ENCODE data around the gene LAMTOR5. TPM values are rescaled to one million over a fixed set of nuclear protein-coding genes. Genes with fewer than 3 reads are reported as not detected.
"Not testable (repeated sequence)": the region's sequence is repeated elsewhere in the genome, so short reads cannot be mapped to it uniquely, and the experiment has no call there.

LAMTOR5 gene
- total RNA-seq, 2 experiments from 2014 or later = 109 to 123 TPM

DNA sequence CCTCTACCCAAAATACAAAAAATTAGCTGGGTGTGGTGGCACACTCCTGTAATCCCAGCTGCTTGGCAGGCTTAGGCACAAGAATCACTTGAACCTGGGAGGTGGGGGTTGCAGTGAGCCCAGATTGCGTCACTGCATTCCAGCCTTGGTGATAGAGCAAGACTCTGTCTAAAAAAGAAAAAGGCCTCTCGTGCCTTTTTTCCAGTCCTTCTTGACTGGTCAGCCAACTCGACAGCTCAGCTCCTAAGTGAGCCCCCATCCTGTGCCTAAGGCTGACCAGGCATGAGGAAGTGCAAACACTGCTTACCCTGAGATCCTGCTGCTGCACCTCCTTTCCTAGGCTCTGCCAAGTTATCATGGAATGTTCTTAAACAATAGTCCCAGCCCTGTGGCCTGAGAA, 33.4 kb upstream of the LAMTOR5 start:
- Histone ChIP-seq H4K20me1 (ENCODE audit: insufficient read depth, low read length) (no peaks in the 10 kb centered on the region), H2AFZ (ENCODE audit: low read length) (no peak overlapping the region), H3K9me3 (ENCODE audit: low read length) (no peaks in the 10 kb centered on the region), H3K9me2 (ENCODE audit: insufficient read depth, low read length) (no peaks in the 10 kb centered on the region), H3K4me2 (ENCODE audit: low read length) (no peak overlapping the region), H3K27ac (ENCODE audit: low read depth, low read length, poor library complexity, severe bottlenecking) (no peak overlapping the region), H3K79me2 (ENCODE audit: insufficient read depth, low read depth, low read length) (no peaks in the 10 kb centered on the region), H3K4me1 (ENCODE audit: insufficient read depth, low read length, poor library complexity, severe bottlenecking) (no peaks in the 10 kb centered on the region), H3K4me3 (ENCODE audit: low read depth, low read length, poor library complexity, severe bottlenecking) (no peak overlapping the region), H3K36me3 (ENCODE audit: insufficient read depth, low read length) (no peaks in the 10 kb centered on the region)
- intact Hi-C loops (cut with micrococcal nuclease; ENCODE audit: unreplicated experiment) = no loop called here
- BruUV-seq (replicated peaks) = no TSS peak
- TF ChIP-seq EZH2phosphoT487 (IDR thresholded peaks at IDR 0.05; ENCODE audit: borderline replicate concordance, low read depth, low read length) = no peak
- TF ChIP-seq, protein P1, sequence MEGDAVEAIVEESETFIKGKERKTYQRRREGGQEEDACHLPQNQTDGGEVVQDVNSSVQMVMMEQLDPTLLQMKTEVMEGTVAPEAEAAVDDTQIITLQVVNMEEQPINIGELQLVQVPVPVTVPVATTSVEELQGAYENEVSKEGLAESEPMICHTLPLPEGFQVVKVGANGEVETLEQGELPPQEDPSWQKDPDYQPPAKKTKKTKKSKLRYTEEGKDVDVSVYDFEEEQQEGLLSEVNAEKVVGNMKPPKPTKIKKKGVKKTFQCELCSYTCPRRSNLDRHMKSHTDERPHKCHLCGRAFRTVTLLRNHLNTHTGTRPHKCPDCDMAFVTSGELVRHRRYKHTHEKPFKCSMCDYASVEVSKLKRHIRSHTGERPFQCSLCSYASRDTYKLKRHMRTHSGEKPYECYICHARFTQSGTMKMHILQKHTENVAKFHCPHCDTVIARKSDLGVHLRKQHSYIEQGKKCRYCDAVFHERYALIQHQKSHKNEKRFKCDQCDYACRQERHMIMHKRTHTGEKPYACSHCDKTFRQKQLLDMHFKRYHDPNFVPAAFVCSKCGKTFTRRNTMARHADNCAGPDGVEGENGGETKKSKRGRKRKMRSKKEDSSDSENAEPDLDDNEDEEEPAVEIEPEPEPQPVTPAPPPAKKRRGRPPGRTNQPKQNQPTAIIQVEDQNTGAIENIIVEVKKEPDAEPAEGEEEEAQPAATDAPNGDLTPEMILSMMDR (conservative IDR thresholded peaks at IDR 0.05; ENCODE audit: low read length) = no peak
- POLR2A ChIA-PET = interaction anchor here (0.9 kb wide), 1 partner anchor 12 kb away, joined by 3 read pairs; no protein-coding TSS in a partner anchor
- no peak for DNase-seq (ENCODE audit: low spot score)
- CTCF ChIA-PET (ENCODE audit: unreplicated experiment) = no interaction called here

DNA sequence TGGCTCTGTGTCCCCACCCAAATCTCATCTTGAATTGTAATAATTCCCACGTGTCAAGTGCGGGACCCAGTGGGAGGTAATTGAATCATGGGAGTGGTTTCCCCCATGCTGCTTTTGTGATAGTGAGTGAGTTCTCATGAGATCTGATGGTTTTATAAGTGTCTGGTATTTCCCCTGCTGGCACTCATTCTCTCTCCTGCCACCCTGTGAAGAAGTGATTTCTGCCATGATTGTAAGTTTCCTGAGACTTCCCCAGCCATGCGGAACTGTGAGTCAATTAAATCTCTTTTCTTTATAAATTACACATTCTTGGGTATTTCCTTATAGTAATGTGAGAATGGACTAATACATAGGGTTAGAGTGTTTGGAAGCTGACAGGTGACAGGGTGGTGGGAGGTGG, 32.4 kb upstream of the LAMTOR5 start:
- DNase-seq (ENCODE audit: low spot score); H3K79me2 ChIP-seq (ENCODE audit: insufficient read depth, low read depth, low read length); POLR2A ChIA-PET; H3K27ac ChIP-seq (ENCODE audit: low read depth, low read length, poor library complexity, severe bottlenecking); intact Hi-C loops (cut with micrococcal nuclease; ENCODE audit: unreplicated experiment); H3K4me3 ChIP-seq (ENCODE audit: low read depth, low read length, poor library complexity, severe bottlenecking); CTCF ChIA-PET (ENCODE audit: unreplicated experiment); H2AFZ ChIP-seq (ENCODE audit: low read length); H3K4me1 ChIP-seq (ENCODE audit: insufficient read depth, low read length, poor library complexity, severe bottlenecking); H3K36me3 ChIP-seq (ENCODE audit: insufficient read depth, low read length); BruUV-seq (replicated peaks); H3K9me2 ChIP-seq (ENCODE audit: insufficient read depth, low read length); H4K20me1 ChIP-seq (ENCODE audit: insufficient read depth, low read length); H3K4me2 ChIP-seq (ENCODE audit: low read length); H3K9me3 ChIP-seq (ENCODE audit: low read length): not testable (repeated sequence)

DNA sequence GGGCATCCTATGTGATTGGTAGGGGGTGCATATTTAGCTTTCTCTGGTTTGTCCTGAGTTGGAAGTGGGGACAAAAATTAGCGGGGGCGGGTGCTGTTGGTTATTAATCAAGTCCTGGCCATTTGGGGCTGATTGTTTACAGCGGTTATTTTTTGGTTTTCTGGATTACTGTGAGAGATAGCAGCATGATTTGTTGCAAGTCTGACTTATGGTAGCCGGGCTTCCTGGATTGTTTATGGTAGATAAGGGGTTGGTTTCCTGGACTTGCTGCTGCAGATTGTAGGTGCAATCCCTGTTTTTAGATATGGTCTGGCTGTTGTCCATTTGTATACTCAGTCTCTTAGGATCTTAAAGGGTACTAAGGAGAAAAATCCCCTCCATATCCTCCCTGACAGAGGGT, 31.4 kb upstream of the LAMTOR5 start:
- intact Hi-C loops (cut with micrococcal nuclease; ENCODE audit: unreplicated experiment) = no loop called here
- CTCF ChIA-PET (ENCODE audit: unreplicated experiment) = no interaction called here
- Histone ChIP-seq H3K9me2 (ENCODE audit: insufficient read depth, low read length) (no peaks in the 10 kb centered on the region), H4K20me1 (ENCODE audit: insufficient read depth, low read length) (no peaks in the 10 kb centered on the region), H3K27ac (ENCODE audit: low read depth, low read length, poor library complexity, severe bottlenecking) (no peak overlapping the region), H3K4me3 (ENCODE audit: low read depth, low read length, poor library complexity, severe bottlenecking) (no peak overlapping the region), H3K4me1 (ENCODE audit: insufficient read depth, low read length, poor library complexity, severe bottlenecking) (no peaks in the 10 kb centered on the region), H3K9me3 (ENCODE audit: low read length) (no peaks in the 10 kb centered on the region), H3K79me2 (ENCODE audit: insufficient read depth, low read depth, low read length) (no peaks in the 10 kb centered on the region), H3K36me3 (ENCODE audit: insufficient read depth, low read length) (no peaks in the 10 kb centered on the region), H2AFZ (ENCODE audit: low read length) (no peak overlapping the region), H3K4me2 (ENCODE audit: low read length) (no peak overlapping the region)
- POLR2A ChIA-PET = no interaction called here
- TF ChIP-seq EZH2phosphoT487 (IDR thresholded peaks at IDR 0.05; ENCODE audit: borderline replicate concordance, low read depth, low read length) = no peak
- TF ChIP-seq, protein P1 (conservative IDR thresholded peaks at IDR 0.05; ENCODE audit: low read length) = no peak
- BruUV-seq (replicated peaks) = no TSS peak
- no peak for DNase-seq (ENCODE audit: low spot score)

DNA sequence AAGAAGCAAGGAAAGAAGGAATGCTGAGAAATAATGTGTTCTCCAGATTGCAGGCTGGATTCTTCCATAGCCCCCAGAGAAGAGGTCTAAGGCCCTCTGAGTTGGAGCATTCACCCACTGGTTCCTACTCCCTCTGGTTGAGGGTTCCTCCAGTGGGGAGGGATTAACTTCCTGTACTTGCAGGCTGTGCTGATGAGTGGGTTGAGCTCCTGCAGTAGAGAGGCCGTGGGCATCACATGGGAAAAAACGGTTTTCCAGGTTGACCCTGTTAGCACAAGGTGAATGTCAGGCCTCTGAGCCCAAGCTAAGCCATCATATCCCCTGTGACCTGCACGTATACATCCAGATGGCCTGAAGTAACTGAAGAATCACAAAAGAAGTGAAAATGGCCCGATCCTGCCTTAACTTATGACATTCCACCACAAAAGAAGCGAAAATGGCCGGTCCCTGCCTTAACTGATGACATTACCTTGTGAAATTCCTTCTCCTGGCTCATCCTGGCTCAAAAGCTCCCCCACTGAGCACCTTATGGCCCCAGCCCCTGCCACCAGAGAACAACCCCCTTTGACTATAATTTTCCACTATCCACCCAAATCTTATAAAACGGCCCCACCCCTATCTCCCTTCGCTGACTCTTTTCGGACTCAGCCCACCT, 30.3 kb upstream of the LAMTOR5 start:
- POLR2A ChIA-PET; H3K27ac ChIP-seq (ENCODE audit: low read depth, low read length, poor library complexity, severe bottlenecking); CTCF ChIA-PET (ENCODE audit: unreplicated experiment); H3K79me2 ChIP-seq (ENCODE audit: insufficient read depth, low read depth, low read length); H3K4me3 ChIP-seq (ENCODE audit: low read depth, low read length, poor library complexity, severe bottlenecking); H4K20me1 ChIP-seq (ENCODE audit: insufficient read depth, low read length); intact Hi-C loops (cut with micrococcal nuclease; ENCODE audit: unreplicated experiment); BruUV-seq (replicated peaks); H2AFZ ChIP-seq (ENCODE audit: low read length); H3K9me3 ChIP-seq (ENCODE audit: low read length); H3K4me1 ChIP-seq (ENCODE audit: insufficient read depth, low read length, poor library complexity, severe bottlenecking); H3K9me2 ChIP-seq (ENCODE audit: insufficient read depth, low read length); H3K4me2 ChIP-seq (ENCODE audit: low read length); H3K36me3 ChIP-seq (ENCODE audit: insufficient read depth, low read length); DNase-seq (ENCODE audit: low spot score): not testable (repeated sequence)
